Kidney tubule cell (primary cell): ENCODE data around the gene RTN3.
"Not testable (repeated sequence)": the region's sequence is repeated elsewhere in the genome, so short reads cannot be mapped to it uniquely, and the experiment has no call there.

Experiments
- DNase-seq: peaks from one replicate; pipeline ENCODE4 v3.0.0-alpha.2; 2018; ENCODE audit warnings: low spot score

The RTN3 gene

DNA sequence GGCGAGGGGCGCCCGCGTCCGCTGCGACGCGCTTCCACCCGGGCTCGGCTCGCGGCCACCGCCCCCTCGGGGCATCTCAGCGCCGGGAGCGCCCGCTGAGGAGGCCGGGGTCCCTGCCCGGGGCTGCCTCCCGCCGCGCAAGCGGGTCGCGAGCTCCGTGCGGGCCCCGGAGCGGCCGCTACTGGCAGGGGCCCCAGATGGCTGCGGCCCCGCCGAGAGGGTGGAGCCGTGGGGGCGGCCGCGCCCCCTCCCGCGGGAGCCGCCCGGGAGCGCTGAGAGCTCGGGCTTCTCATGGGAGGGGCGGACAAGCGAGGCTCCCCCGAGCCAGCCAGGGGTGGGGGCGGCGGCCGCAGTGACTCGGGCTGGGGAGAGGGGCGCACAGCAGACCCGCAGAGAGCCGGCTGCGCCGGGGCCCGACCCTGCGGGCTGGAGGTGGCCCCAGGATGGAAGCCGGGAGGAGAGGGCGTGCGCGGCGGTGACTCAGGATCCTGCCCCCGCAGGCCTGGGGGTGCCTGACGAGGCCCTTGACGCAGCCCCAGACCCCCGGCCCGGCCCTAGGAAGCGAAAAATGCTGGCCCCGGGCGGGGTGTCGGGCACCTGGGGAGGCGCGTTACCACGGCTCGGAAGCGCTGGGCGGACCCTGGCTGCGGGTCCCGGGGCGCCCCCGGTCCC lies 87.9 kb downstream of the RTN3 start:
- DNase-seq: peak; percentile 39

GRCh38 chr11:63769714-63770455 lies 88.6 kb downstream of the RTN3 start:
- DNase-seq: no peak

DNA sequence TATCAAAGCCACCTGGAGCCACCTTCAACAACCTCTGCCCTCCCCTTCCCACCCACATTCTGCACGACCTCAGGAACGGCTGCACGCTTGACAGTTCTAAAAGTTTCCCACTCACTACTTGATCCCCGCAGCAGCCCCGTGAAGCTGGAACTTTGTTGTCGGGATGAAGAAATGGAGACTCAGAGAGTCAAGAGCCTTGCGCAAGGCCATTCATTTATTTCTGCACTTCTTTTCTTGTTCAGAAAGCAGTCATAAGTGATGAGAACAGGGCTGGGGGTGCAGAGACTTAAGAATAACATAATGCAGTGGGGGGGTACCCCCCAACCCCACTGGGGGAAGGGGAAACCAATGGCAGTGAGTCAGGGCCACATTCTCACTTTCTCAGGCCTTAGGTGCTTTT lies 89.5 kb downstream of the RTN3 start:
- no peak for DNase-seq

DNA sequence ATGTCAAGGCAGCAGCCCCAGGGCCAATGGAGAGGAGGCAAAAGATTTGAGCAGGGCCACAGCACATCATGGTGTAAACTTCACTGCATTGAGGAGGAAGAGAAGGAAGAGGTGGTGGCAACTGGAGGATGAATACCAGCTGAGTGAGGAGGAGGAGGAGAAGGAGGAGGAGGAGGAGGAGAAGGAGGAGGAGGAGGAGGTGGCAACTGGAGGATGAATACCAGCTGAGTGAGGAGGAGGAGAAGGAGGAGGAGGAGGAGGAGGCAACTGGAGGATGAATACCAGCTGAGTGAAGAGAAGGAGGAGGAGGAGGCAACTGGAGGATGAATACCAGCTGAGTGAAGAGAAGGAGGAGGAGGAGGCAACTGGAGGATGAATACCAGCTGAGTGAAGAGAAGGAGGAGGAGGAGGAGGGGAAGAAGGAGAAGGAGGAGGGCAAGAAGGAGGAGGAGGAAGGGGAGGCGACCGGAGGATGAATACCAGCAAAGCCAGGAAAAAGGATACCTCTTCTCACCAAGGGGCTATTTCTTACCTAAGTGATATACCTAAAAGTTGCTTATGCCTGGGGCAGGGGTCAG lies 90.5 kb downstream of the RTN3 start:
- DNase-seq: not testable (repeated sequence)

GRCh38 chr11:63775191-63775590 lies 93.9 kb downstream of the RTN3 start:
- DNase-seq: no peak

DNA sequence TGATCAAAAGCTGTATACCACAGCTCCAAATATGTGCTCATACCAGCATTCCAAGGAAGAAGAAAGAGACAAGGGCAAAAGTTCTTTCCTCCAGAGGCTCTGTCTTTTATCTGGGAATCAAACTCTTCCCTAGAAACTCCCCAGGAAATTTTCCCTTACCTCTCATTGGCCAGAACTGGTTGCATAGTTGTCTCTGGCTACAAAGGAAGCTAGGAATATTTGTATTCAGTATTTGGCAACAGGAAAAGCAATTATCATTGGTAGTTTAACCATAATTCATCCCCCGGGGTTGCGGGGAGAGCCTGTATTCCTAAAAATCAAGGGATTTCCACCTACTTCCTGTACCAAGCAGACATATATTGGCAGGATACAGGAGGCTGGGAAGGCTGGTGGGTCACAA lies 97.7 kb downstream of the RTN3 start:
- DNase-seq: no peak

DNA sequence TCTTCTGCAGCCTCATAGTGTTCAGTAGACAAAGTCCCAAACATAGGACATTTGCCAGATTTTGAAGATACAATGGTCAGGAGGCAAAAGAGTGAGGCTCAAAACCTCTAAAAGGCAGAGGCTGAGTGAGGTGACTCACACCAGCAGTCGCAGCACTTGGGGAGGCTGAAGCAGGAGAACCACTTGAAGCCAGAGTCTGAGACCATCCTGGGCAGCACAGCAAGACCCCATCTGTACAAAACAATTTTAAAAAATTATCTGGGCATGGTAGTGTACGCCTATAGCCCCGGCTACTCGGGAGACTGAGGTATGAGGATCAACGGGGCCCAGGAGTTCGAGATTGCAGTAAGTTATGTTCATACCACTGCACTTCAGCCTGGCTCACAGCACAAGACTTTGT lies 101.4 kb downstream of the RTN3 start:
- no peak for DNase-seq

DNA sequence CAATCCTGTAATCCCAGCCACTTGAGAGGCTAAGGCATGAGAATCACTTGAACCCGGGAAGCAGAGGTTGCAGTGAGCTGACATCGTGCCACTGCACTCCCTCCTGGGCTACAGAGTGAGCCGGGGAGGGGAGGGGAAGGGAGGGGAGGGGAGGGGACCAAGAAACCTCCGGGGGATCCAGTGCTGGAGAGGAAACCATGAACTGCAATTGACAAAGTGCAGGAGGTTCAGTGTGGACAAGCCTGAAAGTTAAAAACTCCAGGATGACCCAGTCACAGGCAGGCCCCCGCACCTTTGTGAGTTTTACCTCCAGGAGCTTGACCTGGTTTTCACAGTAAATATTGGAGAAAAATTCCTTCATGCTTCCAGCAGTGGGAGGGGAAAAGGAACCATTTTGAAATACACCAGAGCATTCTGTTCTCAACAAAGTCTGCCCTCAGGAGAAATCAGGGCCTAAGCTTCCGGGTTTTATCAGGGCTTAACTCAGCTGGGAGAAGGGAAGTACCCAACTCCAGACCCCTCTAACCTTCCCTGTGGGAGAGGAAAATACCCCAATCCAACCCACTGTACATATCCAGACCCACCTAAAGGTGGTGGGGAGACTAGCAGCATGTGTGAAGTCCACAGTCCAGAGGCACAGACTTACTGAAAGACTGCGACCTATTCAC lies 102.8 kb downstream of the RTN3 start:
- DNase-seq: no peak

DNA sequence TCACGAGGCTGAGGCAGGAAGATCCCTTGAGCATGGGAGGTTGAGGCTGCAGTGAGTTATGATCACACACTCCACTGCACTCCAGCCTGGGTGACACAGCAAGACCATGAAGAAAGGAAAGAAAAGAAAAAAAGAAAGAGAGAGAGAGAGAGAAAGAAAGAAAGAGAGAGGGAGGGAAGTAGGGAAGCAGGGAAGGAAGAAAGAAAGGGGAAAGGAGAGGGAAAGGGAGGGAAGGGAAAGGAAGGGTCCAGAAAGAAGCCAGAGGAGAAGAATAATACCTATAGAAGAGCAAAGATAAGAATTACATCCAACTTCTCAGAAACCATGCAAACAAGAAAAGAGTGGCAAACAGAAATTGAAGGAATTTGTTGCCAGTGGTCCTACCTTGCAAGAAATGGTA lies 104.5 kb downstream of the RTN3 start:
- no peak for DNase-seq

- DNase-seq: no peak
These were observed 110.3 kb downstream of the RTN3 start for GRCh38 chr11:63791495-63792167.

GRCh38 chr11:63793161-63793560 lies 111.9 kb downstream of the RTN3 start:
- no peak for DNase-seq

GRCh38 chr11:63795066-63795465 lies 113.8 kb downstream of the RTN3 start:
- no peak for DNase-seq

DNA sequence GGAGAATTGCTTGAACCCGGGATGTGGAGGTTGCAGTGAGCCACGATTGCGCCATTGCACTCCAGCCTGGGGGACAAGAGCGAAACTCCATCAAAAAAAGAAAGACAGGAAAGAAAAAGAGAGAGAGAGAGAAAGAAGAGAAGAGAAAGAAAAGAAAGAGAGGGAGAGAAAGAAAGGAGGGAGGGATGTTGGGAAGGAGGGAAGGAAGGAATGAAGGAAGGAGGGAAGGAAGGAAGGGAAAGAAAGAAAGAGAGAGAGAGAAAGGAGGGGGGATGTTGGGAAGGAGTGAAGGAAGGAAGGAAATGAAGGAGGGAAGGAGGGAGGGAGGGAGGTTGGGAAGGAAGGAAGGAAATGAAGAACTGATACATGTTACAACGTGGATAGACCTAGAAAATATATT lies 119.6 kb downstream of the RTN3 start:
- DNase-seq: no peak

DNA sequence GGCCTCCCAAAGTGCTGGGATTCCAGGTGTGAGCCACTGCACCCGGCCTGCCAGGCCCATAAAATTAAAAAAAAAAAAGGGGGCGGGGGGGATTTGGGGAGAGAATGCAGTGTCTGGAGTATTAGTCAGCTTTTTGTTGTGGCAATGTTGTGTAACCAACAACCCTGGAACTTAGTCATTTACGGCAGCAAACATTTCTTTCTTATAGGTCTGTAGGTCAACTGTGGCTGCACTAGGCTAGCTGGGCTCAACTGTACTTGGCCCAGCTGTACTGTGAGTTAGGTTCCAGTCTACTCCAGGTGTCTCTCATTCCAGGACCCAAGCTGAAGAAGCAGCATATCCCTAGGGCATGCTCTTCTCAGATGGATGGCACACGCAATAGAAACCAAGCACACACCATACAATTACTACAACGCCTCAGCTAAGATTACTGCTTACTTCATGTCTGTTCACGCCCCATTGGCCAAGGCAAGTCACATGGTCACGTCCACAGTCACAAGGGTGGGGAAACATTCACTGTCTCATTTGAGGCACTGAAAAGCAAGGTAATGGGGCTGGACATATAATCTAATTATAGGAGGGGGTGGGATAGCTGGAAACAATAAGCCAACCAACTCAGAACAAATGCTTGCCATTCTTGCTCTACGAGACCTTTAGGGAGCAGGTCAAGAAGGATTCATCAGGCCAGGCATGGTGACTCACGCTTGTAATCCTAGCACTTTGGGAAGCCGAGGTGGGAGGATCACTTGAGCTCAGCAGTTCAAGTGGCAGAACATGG lies 121.5 kb downstream of the RTN3 start:
- DNase-seq: peak; percentile 62

DNA sequence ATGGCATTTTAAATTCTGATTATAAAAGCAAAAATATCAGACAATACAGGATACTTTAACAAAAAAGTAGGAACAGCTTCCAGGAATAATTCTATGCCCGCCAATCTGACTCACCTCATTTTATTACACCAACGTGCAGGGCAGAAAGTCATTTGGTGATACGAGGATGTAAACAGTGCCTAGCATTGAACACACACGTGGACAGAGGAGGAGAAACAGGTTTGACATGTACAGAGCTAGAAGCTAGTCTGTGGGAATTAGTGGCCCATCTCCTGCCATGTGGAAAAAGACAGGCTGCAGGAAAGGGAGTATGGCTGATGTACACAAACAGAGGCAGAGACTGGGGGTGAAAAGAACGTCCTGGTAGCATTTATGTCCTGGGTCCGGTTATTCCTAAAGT lies 123.0 kb downstream of the RTN3 start:
- DNase-seq: peak; percentile 50

GRCh38 chr11:63805844-63806415 lies 124.6 kb downstream of the RTN3 start:
- no peak for DNase-seq
